K562 (cell line): ENCODE results near the gene NBEAL2. TPM values are rescaled to one million over a fixed set of nuclear protein-coding genes. Genes with fewer than 3 reads are reported as not detected.

Experiments
- C11orf30 ChIP-seq: fragments of 450-650 bp; IDR thresholded peaks from 2 replicates; pipeline ENCODE4 v1.6.1; 2016; ENCODE audit warnings: low read depth, mild to moderate bottlenecking
- FOXK1 ChIP-seq: sonication (generic); formaldehyde crosslinking; IDR thresholded peaks from 2 replicates; pipeline ENCODE4 v1.8.0; 2022; ENCODE audit warnings: missing genetic modification reagents, mild to moderate bottlenecking, borderline replicate concordance
- FOXP4 ChIP-seq: sonication (generic); formaldehyde crosslinking; IDR thresholded peaks from 2 replicates; pipeline ENCODE4 v1.8.0; 2022; ENCODE audit warnings: mild to moderate bottlenecking, missing genetic modification reagents, borderline replicate concordance
- LCOR ChIP-seq: sonication (generic); formaldehyde crosslinking; IDR thresholded peaks from 2 replicates; pipeline ENCODE4 v1.8.0; 2022; ENCODE audit warnings: mild to moderate bottlenecking, missing genetic modification reagents
- MEIS2 ChIP-seq: fragments of 450-650 bp; IDR thresholded peaks from 2 replicates; pipeline ENCODE4 v1.6.1; 2014; ENCODE audit warnings: mild to moderate bottlenecking; ENCODE audit not compliant: partially characterized antibody
- PBX2 ChIP-seq, 2 experiments: IDR thresholded peaks in 1 of 2; conservative IDR thresholded peaks in 1 of 2; 2 replicates each; pipeline ENCODE4 v1.6.1; 2016; ENCODE audit warnings: low read depth in 2 of 2, mild to moderate bottlenecking in 1 of 2, missing compliant biosample characterization in 1 of 2, missing genetic modification characterization in 1 of 2, moderate library complexity in 1 of 2
- TSHZ1 ChIP-seq: fragments of 250-450 bp; sonication (Bioruptor Pico); IDR thresholded peaks from 2 replicates; pipeline ENCODE4 v1.4.0; 2020; ENCODE audit warnings: mild to moderate bottlenecking, moderate library complexity
- USF1 ChIP-seq: sonication (generic); formaldehyde crosslinking; IDR thresholded peaks from 2 replicates; pipeline ENCODE4 v1.9.0; 2022; ENCODE audit warnings: mild to moderate bottlenecking, missing genetic modification reagents
- ZBTB26 ChIP-seq: fragments of 450-650 bp; formaldehyde crosslinking; IDR thresholded peaks from 2 replicates; pipeline ENCODE4 v1.4.0; 2022; ENCODE audit warnings: missing genetic modification characterization
- ZKSCAN1 ChIP-seq: fragments of 150-350 bp; IDR thresholded peaks from 2 replicates; pipeline ENCODE4 v1.6.1; 2016; ENCODE audit warnings: low read depth, low read length
- polyA plus RNA-seq, 8 experiments: library from polyadenylated mRNA; depleted of rRNA in 4 of 8; stranded (reverse) in 5 of 8; unstranded in 3 of 8; fragments of >200 nt; fragmentation: Nextera tagmentation in 2 of 8; fragmentation: Illumina TruSeq in 1 of 8; extraction: Ambion mirVana in 2 of 8; extraction: Trizol in 1 of 8; gene quantifications; 2 replicates each; pipeline versions ENCODE4 v1.2.1 to v1.2.3, GENCODE V29; 2011 to 2014; ENCODE audit warnings: inconsistent platforms in 1 of 8, missing spikeins in 1 of 8
- total RNA-seq, 7 experiments: library from RNA; depleted of rRNA in 6 of 7; stranded (reverse); fragments of >200 nt in 6 of 7; fragmentation: Illumina TruSeq in 2 of 7; extraction: Trizol in 2 of 7; gene quantifications; 2 replicates each; pipeline versions ENCODE4 v1.2.1 to v1.2.3, GENCODE V29; 2011 to 2021; ENCODE audit warnings: low replicate concordance in 1 of 7

The NBEAL2 gene
- total and polyA plus RNA-seq, 9 of the 15 experiments (the other 6 are each of a cell fraction or from before 2014, with no cell fraction given) = 0.06 to 114 (median 29.6) TPM

GRCh38 chr3:46952813-46953212 lies 26.7 kb upstream of the NBEAL2 start (continued):
- TF ChIP-seq TSHZ1 (CRISPR knock-in tag) (no peak), PBX2 (CRISPR knock-in tag; IDR thresholded peaks at IDR 0.05; ENCODE audit: low read depth) (no peak), PBX2 (tag; conservative IDR thresholded peaks at IDR 0.05; ENCODE audit: low read depth) (peak; percentile 60), ZBTB26 (CRISPR knock-in tag) (no peak), LCOR (CRISPR knock-in tag) (no peak), FOXP4 (CRISPR knock-in tag) (no peak), FOXK1 (no peak), MEIS2 (peak; percentile 72), C11orf30 (no peak), ZKSCAN1 (no peak), USF1 (CRISPR knock-in tag) (no peak)
- TF ChIP-seq, all 486 proteins: peak for 3
